ENCODE measurements around the gene PTDSS2. TPM values are rescaled to one million over a fixed set of nuclear protein-coding genes. Genes with fewer than 3 reads are reported as not detected.

PTDSS2 gene
- total RNA-seq, 2 donors from 2014 or later = 26.8 to 32.5 TPM

GRCh38 chr11:473962-474785 is 24.1 kb downstream of the PTDSS2 start:
- no peak for TF ChIP-seq CTCF (IDR thresholded peaks at IDR 0.05)

GRCh38 chr11:474914-475506 is 24.9 kb downstream of the PTDSS2 start:
- H3K27me3 ChIP-seq = no peaks in the 10 kb centered on the region
- no peak overlapping the region for H3K27ac ChIP-seq
- H3K36me3 ChIP-seq = peaks cover 6% of the 10 kb centered on the region
- TF ChIP-seq CTCF (IDR thresholded peaks at IDR 0.05) = no peak
- H3K4me1 ChIP-seq = peaks cover 0 to 8% of the 10 kb centered on the region in 2 donors
- DNase-seq (ENCODE audit: low spot score) = no peak
- no peaks in the 10 kb centered on the region for H3K9me3 ChIP-seq
- H3K4me3 ChIP-seq = no peak overlapping the region

More at GRCh38 chr11:473962-474785, 24.1 kb downstream of the PTDSS2 start:
- DNase-seq (ENCODE audit: low spot score) = no peak
- H3K9me3 ChIP-seq = no peaks in the 10 kb centered on the region
- no peak overlapping the region for H3K4me3 ChIP-seq
- H3K4me1 ChIP-seq = peaks cover 0 to 15% of the 10 kb centered on the region in 2 donors
- H3K27me3 ChIP-seq = no peaks in the 10 kb centered on the region
- H3K36me3 ChIP-seq = peaks cover 1% of the 10 kb centered on the region
- H3K27ac ChIP-seq = no peak overlapping the region

GRCh38 chr11:475941-476340 is 25.9 kb downstream of the PTDSS2 start:
- no peaks in the 10 kb centered on the region for H3K4me1 ChIP-seq
- no peak for DNase-seq (ENCODE audit: low spot score)
- peaks cover 6% of the 10 kb centered on the region for H3K36me3 ChIP-seq
- no peaks in the 10 kb centered on the region for H3K9me3 ChIP-seq
- no peaks in the 10 kb centered on the region for H3K27me3 ChIP-seq
- no peak overlapping the region for H3K27ac ChIP-seq
- no peak for TF ChIP-seq CTCF (IDR thresholded peaks at IDR 0.05)
- H3K4me3 ChIP-seq = no peak overlapping the region

GRCh38 chr11:476416-476815 is 26.3 kb downstream of the PTDSS2 start:
- Histone ChIP-seq H3K27me3 (no peaks in the 10 kb centered on the region), H3K36me3 (peaks cover 6% of the 10 kb centered on the region), H3K4me1 (no peaks in the 10 kb centered on the region), H3K27ac (no peak overlapping the region), H3K9me3 (no peaks in the 10 kb centered on the region), H3K4me3 (no peak overlapping the region)
- no peak for TF ChIP-seq CTCF (IDR thresholded peaks at IDR 0.05)
- no peak for DNase-seq (ENCODE audit: low spot score)

DNA sequence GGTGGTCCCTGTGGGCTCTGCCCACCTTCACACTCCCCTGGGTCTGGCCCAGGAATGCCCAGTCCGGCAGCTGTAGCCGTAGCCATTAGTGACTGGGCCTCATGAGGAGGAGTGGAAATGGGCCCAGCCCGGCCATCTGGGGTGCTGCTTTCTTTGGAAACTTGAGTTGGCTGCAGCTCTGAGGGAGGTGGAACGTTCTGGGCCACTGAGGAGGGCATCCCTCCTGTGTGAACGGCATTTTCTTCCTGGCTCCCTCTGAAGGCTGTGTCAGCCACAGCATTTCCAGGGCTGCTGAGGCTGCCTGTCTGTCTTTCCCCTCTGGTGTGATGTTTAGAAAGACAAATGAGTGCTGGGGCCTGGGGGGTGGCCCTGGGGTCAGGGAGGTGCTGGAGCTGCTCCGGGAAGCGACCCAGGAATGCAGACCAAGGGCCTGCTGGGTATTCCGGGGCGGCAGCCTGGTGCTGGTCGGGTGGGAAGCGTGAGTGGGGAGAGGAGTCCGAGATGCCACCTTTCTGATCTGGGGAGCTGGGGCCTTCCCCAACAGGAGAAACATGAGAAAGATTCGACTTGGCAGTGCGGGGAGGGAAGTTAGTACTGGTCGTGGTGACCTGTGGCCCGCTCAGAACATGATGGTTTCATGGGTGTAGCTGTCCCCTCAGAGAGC is 27.1 kb downstream of the PTDSS2 start:
- no peak overlapping the region for H3K4me3 ChIP-seq
- peaks cover 6% of the 10 kb centered on the region for H3K36me3 ChIP-seq
- H3K4me1 ChIP-seq = no peaks in the 10 kb centered on the region
- DNase-seq (ENCODE audit: low spot score) = no peak
- no peak overlapping the region for H3K27ac ChIP-seq
- no peak for TF ChIP-seq CTCF (IDR thresholded peaks at IDR 0.05)
- H3K27me3 ChIP-seq = no peaks in the 10 kb centered on the region
- no peaks in the 10 kb centered on the region for H3K9me3 ChIP-seq

Measured in right atrium auricular region (tissue), 2 donors.